ENCODE results near the gene OTOA. TPM values are rescaled to one million over a fixed set of nuclear protein-coding genes. Genes with fewer than 3 reads are reported as not detected.

The OTOA gene
- total RNA-seq, 4 donors from 2014 or later, result 0.19 to 2.9 (median 0.95) TPM

DNA sequence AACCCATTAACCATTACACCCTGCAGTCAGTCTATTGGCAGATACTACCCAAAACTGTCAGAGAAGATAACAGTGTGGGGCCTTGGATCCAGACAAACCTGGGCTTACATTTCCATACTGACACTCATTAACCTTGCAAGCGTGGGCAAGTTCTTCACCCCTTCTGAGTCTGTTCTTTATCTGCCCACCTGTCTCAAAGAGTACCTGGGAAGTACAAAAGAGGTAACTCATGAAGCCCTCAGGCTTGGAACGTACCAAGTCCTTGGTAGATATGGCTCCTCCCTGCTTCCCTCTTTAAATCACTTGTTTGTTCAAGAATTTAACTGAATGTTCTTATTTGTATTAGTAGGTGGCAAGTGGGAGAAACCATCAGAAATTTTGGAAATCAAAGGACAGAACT, 8.9 kb upstream of the OTOA start:
- TF ChIP-seq CTCF (IDR thresholded peaks at IDR 0.05; ENCODE audit: low read depth), result no peak

DNA sequence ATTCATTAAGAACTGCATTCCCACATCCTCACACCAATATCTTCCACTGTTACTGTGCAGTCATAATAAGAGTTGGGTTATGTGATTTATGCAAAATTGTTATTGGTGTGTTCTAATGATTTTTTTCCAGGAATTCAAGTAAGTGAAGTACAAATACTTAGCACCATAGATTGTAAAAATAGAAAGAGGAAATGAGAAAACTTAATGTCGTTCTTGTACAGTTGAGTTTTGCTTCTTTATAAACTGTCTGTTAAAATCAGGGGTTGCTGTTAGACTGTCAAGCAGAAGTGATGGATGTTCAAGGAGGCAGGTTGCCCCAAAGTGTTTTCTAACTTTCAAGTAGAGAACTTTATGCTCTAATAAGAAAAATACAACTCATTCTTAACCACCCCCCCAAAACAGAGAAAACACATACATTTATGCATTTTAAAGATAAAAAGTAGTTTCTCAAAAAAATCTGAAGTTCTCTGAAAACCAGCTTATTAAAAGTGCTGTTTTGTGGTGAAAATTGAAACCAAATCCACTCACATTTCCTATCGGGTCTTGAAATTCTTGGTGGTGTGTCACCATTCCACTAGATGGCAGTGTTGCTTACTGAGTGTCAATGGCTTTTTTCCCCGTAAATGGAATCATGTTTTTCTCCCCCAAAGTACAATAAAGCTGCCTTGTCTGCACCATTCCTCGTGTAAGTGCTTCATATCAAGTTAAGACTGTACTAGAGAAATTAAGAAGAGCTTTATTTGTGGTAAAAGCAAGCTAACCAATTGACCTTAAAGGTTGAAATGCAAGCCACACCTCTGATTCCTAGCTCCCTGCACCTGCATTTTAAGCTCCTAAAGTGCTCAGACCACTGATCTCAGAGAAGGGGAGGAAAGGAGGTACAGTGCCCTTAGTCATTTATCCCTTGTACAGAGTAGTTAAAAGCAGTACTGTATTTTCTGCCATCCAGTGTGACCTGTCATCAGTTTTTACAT, 6.7 kb upstream of the OTOA start:
- TF ChIP-seq CTCF (IDR thresholded peaks at IDR 0.05; ENCODE audit: low read depth), result no peak

- TF ChIP-seq CTCF (IDR thresholded peaks at IDR 0.05; ENCODE audit: low read depth), result no peak
Measured at GRCh38 chr16:21659124-21659523, 4.6 kb upstream of the OTOA start.

DNA sequence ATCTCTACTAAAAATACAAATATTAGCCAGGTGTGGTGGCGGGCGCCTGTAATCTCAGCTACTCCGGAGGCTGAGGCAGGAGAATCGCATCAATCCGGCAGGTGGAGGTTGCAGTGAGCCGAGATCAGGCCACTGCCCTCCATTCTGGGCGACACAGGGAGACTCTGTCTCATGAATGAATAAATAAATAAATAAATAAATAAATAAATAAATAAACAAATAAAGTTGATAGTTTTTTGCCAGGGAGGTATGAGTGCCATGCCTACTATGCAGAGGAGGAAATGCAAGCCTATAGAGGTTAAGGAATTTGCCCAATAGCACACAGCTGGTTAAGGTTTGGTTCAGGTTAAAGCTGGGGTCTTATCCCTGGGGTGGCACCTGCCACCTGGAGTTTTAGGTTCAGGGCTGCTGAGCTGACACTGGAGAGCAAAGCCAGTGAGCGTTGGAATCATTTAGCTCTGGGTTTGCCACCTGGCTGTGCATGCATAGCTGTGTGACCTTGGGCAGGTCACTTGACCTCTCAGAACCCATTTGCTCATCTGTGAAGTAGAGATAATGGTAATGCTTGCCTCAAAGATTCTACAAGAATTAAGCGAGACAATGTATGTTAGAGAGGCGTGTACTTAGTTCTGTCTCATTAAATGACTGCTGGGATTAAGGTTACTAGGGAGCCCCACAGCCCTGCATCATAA, 1.2 kb downstream of the OTOA start:
- TF ChIP-seq CTCF (IDR thresholded peaks at IDR 0.05; ENCODE audit: low read depth), result no peak

GRCh38 chr16:21666772-21667171, 3.0 kb downstream of the OTOA start:
- no peak for TF ChIP-seq CTCF (IDR thresholded peaks at IDR 0.05; ENCODE audit: low read depth)

DNA sequence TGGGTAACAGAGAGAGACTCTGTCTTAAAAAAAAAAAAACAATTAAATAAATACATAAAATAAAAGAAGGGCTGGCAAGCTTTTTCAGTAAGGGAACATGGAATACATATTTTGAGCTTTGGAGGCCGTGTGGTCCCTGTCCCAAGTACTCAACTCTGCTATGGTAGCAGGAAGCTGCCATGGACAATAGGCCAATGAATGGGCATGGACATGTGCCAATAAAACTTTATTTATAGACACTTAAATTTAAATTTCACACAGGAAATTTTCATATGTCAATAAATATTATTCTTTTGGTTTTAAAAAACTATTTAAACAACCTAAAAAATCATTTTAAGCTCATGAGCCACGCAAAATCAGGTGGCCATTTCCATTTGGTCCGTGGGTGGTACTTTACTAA, 3.8 kb downstream of the OTOA start:
- no peak for TF ChIP-seq CTCF (IDR thresholded peaks at IDR 0.05; ENCODE audit: low read depth)

DNA sequence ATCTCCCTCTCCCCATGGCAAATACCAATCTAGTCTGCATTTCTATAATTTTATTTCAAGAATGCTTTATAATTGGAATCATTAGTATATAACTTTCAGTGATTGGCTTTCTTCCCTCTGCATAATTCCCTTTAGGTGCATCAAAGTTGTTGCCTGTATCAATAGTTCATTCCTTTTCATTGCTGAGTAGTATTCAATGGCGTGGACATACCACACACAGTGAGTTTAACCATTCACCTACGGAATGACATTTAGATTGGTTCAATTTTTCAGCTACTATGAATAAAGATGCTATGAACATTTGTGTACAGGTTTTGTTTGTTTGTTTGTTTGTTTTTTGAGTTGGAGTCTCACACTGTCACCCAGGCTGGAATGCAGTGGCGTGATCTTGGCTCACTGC, 9.7 kb downstream of the OTOA start:
- TF ChIP-seq CTCF (IDR thresholded peaks at IDR 0.05; ENCODE audit: low read depth), result no peak
